ENCODE data around the gene GPR153. TPM values are rescaled to one million over a fixed set of nuclear protein-coding genes. Genes with fewer than 3 reads are reported as not detected.

GPR153 gene
- total and polyA plus RNA-seq, 2 of the 13 experiments (the other 11 are each of a cell fraction or from before 2014, with no cell fraction given) = 0.22 to 0.31 TPM

DNA sequence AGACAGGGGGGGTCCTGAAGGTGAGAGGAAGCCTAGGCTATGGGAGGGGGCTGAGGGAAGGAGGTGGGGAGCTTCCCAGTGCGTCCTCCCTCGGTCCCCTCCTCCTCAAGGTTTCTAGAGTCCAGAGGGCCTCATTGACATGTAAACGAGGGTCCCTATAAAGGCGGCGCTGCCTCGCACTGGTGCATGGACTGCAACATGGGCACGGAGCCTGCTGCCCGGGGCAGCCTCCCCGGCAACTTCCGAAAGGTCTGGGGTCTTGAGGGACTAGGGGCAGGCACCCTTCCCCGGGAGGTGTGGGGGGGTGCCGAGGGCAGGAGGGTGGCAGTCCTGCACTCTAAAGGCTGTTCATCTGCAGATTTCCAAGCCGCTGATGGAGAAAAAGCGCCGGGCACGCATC is 16.9 kb downstream of the GPR153 start, which contains the start of gene HES3:
TSS of gene HES3 (plus strand) at position 187 of the 400 bp plus-strand sequence. CDS start at position 374, 187 bp downstream.
- no peak within 1 kb of the TSS for H3K27ac ChIP-seq (ENCODE audit: extremely low read length, insufficient read depth, low read length)
- 56% methylated on average over 15 of the region's 16 CpGs for WGBS (ENCODE audit: low lambda C conversion rate)
- DNase-seq (ENCODE audit: low spot score) (no peak), ATAC-seq (no peak), FAIRE-seq (no peak)
- TF ChIP-seq ISL2 (CRISPR knock-in tag; IDR thresholded peaks at IDR 0.05) (no peak), NCOA1 (CRISPR knock-in tag; IDR thresholded peaks at IDR 0.05) (no peak), BHLHE40 (IDR thresholded peaks at IDR 0.05; ENCODE audit: low read length) (no peak), KAT2B (IDR thresholded peaks at IDR 0.05; ENCODE audit: borderline replicate concordance, low read depth, low read length) (no peak), ZNF7 (CRISPR knock-in tag; IDR thresholded peaks at IDR 0.05) (no peak), PPARG (CRISPR knock-in tag; conservative IDR thresholded peaks at IDR 0.05) (no peak), ZBTB42 (CRISPR knock-in tag; IDR thresholded peaks at IDR 0.05) (no peak), ATF7-NPFF (CRISPR knock-in tag; IDR thresholded peaks at IDR 0.05; ENCODE audit: low read depth) (no peak)
- TF ChIP-seq, protein P1, sequence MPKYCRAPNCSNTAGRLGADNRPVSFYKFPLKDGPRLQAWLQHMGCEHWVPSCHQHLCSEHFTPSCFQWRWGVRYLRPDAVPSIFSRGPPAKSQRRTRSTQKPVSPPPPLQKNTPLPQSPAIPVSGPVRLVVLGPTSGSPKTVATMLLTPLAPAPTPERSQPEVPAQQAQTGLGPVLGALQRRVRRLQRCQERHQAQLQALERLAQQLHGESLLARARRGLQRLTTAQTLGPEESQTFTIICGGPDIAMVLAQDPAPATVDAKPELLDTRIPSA (CRISPR knock-in tag; IDR thresholded peaks at IDR 0.05; ENCODE audit: borderline replicate concordance) = no peak
- TF ChIP-seq, protein P2, sequence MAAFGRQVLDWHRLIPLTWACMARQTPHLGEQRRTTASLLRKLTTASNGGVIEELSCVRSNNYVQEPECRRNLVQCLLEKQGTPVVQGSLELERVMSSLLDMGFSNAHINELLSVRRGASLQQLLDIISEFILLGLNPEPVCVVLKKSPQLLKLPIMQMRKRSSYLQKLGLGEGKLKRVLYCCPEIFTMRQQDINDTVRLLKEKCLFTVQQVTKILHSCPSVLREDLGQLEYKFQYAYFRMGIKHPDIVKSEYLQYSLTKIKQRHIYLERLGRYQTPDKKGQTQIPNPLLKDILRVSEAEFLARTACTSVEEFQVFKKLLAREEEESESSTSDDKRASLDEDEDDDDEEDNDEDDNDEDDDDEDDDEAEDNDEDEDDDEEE (CRISPR knock-in tag; IDR thresholded peaks at IDR 0.05) = no peak
- TF ChIP-seq, protein P3, sequence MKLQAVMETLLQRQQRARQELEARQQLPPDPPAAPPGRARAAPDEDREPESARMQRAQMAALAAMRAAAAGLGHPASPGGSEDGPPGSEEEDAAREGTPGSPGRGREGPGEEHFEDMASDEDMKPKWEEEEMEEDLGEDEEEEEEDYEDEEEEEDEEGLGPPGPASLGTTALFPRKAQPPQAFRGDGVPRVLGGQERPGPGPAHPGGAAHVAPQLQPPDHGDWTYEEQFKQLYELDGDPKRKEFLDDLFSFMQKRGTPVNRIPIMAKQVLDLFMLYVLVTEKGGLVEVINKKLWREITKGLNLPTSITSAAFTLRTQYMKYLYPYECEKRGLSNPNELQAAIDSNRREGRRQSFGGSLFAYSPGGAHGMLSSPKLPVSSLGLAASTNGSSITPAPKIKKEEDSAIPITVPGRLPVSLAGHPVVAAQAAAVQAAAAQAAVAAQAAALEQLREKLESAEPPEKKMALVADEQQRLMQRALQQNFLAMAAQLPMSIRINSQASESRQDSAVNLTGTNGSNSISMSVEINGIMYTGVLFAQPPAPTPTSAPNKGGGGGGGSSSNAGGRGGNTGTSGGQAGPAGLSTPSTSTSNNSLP (IDR thresholded peaks at IDR 0.05; ENCODE audit: low read depth, low read length) = no peak
- TF ChIP-seq, protein P4, sequence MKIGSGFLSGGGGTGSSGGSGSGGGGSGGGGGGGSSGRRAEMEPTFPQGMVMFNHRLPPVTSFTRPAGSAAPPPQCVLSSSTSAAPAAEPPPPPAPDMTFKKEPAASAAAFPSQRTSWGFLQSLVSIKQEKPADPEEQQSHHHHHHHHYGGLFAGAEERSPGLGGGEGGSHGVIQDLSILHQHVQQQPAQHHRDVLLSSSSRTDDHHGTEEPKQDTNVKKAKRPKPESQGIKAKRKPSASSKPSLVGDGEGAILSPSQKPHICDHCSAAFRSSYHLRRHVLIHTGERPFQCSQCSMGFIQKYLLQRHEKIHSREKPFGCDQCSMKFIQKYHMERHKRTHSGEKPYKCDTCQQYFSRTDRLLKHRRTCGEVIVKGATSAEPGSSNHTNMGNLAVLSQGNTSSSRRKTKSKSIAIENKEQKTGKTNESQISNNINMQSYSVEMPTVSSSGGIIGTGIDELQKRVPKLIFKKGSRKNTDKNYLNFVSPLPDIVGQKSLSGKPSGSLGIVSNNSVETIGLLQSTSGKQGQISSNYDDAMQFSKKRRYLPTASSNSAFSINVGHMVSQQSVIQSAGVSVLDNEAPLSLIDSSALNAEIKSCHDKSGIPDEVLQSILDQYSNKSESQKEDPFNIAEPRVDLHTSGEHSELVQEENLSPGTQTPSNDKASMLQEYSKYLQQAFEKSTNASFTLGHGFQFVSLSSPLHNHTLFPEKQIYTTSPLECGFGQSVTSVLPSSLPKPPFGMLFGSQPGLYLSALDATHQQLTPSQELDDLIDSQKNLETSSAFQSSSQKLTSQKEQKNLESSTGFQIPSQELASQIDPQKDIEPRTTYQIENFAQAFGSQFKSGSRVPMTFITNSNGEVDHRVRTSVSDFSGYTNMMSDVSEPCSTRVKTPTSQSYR (CRISPR knock-in tag; IDR thresholded peaks at IDR 0.05; ENCODE audit: borderline replicate concordance) = no peak
- TF ChIP-seq, protein P5, sequence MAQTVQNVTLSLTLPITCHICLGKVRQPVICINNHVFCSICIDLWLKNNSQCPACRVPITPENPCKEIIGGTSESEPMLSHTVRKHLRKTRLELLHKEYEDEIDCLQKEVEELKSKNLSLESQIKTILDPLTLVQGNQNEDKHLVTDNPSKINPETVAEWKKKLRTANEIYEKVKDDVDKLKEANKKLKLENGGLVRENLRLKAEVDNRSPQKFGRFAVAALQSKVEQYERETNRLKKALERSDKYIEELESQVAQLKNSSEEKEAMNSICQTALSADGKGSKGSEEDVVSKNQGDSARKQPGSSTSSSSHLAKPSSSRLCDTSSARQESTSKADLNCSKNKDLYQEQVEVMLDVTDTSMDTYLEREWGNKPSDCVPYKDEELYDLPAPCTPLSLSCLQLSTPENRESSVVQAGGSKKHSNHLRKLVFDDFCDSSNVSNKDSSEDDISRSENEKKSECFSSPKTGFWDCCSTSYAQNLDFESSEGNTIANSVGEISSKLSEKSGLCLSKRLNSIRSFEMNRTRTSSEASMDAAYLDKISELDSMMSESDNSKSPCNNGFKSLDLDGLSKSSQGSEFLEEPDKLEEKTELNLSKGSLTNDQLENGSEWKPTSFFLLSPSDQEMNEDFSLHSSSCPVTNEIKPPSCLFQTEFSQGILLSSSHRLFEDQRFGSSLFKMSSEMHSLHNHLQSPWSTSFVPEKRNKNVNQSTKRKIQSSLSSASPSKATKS (CRISPR knock-in tag; IDR thresholded peaks at IDR 0.05) = no peak
- ChIA-PET CTCF (ENCODE audit: low intra/inter-chr PET ratio, low total read pairs) (interaction anchor here (1.6 to 1.9 kb wide), 2 partner anchors 39 to 191 kb away, joined by 7 to 9 read pairs; partner anchors contain the start of gene RNF207), POLR2A (no interaction called here)
- in situ Hi-C loops (cut with HindIII; ENCODE audit: extremely low pct_ligation_motif_present, low pct_unique_long_range_greater_than_20kb) = loop anchor here (10.0 kb wide), 1 partner anchor 171 kb away; the partner anchor contains the start of gene HES2
- H3K9me3 ChIP-seq (ENCODE audit: low read length) = no peaks in the 10 kb centered on the region
- no peak within 1 kb of the TSS for H3K9ac ChIP-seq (ENCODE audit: insufficient read depth, low read depth, low read length)
- H3K4me1 ChIP-seq (ENCODE audit: insufficient read depth, low read length) = peaks cover 47% of the 10 kb centered on the region
- H3K4me3 ChIP-seq (replicated peaks in 1 of 3; ENCODE audit: insufficient read depth in 1 of 3, low read depth in 2 of 3, low read length in 3 of 3) = no peak within 1 kb of the TSS
- no peaks in the 10 kb centered on the region for H3K36me3 ChIP-seq (replicated peaks in 1 of 2; ENCODE audit: control insufficient read depth in 1 of 2, insufficient read depth in 2 of 2, low read length in 2 of 2)
- peaks cover 15 to 57% of the 10 kb centered on the region in 2 experiments for H3K27me3 ChIP-seq (ENCODE audit: control insufficient read depth in 1 of 2, insufficient read depth in 2 of 2, low read length in 2 of 2)
- H3K79me2 ChIP-seq (ENCODE audit: insufficient read depth, low read length) = no peaks in the 10 kb centered on the region
- 0 out of 2 replicates have a peak, but pooled peaks cover 5% of the 10 kb centered on the region for H4K20me1 ChIP-seq (ENCODE audit: insufficient read depth, low read length)
- BruUV-seq (replicated peaks) = no TSS peak
- intact Hi-C loops (cut with micrococcal nuclease; ENCODE audit: unreplicated experiment) = loop anchor here (10.0 kb wide), 1 partner anchor 139 kb away; no protein-coding TSS in a partner anchor
- H2AFZ ChIP-seq (ENCODE audit: low read length) = no peak within 1 kb of the TSS
- H3K4me2 ChIP-seq (ENCODE audit: low read depth, low read length) = no peak within 1 kb of the TSS

Measured in HepG2 (cell line).